Subcutaneous adipose tissue (tissue), 4 donors: ENCODE measurements around the gene UNC5B. TPM values are rescaled to one million over a fixed set of nuclear protein-coding genes. Genes with fewer than 3 reads are reported as not detected.

ENCODE experiments used
- total RNA-seq, 4 donors: library from RNA; depleted of rRNA; stranded (reverse); fragments of >200 nt; gene quantifications; one replicate each; pipeline ENCODE4 v1.1.0, GENCODE V29; 2016
- TF ChIP-seq, protein P1 (sequence below): fragments of 450-650 bp; IDR thresholded peaks from one replicate; pipeline ENCODE4 v1.5.1; 2016; ENCODE audit warnings: low read depth, mild to moderate bottlenecking, control low read depth, antibody characterized with exemption, moderate library complexity

UNC5B gene
- total RNA-seq, 4 donors from 2014 or later, result 0.22 to 1.1 (median 0.91) TPM

- TF ChIP-seq, protein P1, sequence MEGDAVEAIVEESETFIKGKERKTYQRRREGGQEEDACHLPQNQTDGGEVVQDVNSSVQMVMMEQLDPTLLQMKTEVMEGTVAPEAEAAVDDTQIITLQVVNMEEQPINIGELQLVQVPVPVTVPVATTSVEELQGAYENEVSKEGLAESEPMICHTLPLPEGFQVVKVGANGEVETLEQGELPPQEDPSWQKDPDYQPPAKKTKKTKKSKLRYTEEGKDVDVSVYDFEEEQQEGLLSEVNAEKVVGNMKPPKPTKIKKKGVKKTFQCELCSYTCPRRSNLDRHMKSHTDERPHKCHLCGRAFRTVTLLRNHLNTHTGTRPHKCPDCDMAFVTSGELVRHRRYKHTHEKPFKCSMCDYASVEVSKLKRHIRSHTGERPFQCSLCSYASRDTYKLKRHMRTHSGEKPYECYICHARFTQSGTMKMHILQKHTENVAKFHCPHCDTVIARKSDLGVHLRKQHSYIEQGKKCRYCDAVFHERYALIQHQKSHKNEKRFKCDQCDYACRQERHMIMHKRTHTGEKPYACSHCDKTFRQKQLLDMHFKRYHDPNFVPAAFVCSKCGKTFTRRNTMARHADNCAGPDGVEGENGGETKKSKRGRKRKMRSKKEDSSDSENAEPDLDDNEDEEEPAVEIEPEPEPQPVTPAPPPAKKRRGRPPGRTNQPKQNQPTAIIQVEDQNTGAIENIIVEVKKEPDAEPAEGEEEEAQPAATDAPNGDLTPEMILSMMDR, result no peak
Measured at GRCh38 chr10:71302874-71303568, 90.7 kb downstream of the UNC5B start.

- TF ChIP-seq, protein P1, result no peak
Measured at GRCh38 chr10:71303569-71303907, 91.2 kb downstream of the UNC5B start.

- TF ChIP-seq, protein P1, result no peak
Measured at GRCh38 chr10:71304914-71305313, 92.5 kb downstream of the UNC5B start.

- TF ChIP-seq, protein P1, result no peak
Measured at GRCh38 chr10:71306979-71307378, 94.6 kb downstream of the UNC5B start.

DNA sequence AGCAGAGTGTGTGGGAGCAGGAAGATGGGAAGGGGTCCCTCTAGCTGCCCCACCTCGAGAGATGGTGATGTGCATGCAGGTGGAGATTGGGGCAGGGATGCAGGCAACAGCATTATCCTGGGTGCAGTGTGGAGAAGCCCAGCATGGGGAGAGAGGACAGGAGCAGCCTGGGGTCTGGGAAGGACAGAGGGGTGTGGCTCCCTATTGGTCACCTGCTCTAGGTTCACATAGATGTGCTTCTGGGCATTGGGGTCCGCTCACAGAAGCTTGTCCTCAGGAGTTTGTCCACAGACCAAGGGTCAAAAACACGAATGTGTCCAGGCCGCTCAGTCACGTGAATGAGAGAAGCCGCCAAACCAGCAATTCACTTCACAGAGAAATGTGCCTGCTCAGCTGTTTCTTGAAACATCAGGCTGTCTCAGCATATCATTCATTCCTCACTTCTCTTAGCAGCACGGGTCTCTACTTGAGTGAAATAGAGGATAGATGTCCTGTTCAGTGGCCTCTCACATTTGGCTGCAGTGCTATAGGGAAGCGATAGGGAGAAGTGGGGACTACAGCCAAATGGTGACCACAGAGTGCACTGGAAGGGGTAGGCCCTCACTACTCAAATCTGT lies 95.2 kb downstream of the UNC5B start:
- TF ChIP-seq, protein P1, result no peak

GRCh38 chr10:71308244-71308643 lies 95.9 kb downstream of the UNC5B start:
- TF ChIP-seq, protein P1, result no peak

DNA sequence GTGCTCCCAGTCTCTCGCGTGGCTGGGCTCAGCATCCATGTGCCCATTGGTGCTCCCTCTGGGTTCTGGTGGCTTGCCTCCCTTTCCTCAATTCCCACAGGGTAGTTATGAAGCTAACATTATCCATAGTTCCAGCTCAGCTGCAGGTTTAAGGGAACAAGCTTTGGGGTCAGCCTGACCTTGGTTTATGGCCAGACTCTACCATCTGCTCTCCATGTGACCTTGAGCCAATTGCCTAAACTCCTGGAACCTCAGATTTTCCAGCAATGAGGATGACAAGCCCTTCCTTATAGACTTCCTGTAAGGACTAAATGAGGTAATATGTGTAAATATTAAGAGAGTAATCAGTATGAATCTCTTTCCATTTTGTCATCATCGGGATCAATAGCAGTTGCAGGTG lies 96.6 kb downstream of the UNC5B start:
- TF ChIP-seq, protein P1, result no peak
